GOT3 (cell line): ENCODE data around the gene PDE3B.
"Not testable (repeated sequence)": the region's sequence is repeated elsewhere in the genome, so short reads cannot be mapped to it uniquely, and the experiment has no call there.

Experiments used
- DNase-seq: peaks from one replicate; lab custom pipeline; 2025; ENCODE audit warnings: mixed read lengths; lab: John Stamatoyannopoulos, UW

Gene PDE3B

DNA sequence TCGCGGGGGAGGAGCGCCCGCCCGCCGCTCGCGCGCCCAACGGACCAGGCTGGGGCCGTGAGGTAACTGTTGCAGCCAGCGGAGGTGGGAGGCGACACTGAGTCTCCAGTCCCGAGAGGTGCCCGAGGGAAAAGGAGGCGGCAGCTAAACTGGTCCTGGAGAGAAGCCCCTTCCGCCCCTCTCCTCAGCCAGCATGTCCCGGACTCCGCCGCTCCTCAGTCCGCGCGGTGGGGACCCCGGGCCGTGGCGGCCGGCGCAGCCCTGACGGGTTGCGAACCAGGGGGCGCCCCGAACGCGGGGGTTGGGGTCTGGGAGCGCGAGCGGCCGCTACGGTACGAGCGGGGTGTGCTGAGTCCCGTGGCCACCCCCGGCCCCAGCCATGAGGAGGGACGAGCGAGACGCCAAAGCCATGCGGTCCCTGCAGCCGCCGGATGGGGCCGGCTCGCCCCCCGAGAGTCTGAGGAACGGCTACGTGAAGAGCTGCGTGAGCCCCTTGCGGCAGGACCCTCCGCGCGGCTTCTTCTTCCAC lies at the start of gene PDE3B:
Gene PDE3B (plus strand): TSS at position 108 of the 529 bp plus-strand sequence. CDS start 272 bp downstream, at position 380.
- no peak for DNase-seq

DNA sequence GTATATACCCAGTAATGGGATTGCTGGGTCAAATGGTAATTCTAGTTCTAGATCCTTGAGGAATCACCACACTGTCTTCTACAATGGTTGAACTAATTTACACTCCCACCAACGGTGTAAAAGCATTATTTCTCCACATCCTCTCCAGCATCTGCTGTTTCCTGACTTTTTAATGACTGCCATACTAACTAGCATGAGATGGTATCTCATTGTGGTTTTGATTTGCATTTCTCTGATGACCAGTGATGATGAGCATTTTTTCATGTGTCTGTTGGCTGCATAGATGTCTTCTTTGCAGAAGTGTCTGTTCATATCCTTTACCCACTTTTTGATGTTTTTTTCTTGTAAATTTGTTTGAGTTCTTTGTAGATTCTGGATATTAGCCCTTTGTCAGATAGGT lies 48.3 kb upstream of the PDE3B start:
- not testable (repeated sequence) for DNase-seq

DNA sequence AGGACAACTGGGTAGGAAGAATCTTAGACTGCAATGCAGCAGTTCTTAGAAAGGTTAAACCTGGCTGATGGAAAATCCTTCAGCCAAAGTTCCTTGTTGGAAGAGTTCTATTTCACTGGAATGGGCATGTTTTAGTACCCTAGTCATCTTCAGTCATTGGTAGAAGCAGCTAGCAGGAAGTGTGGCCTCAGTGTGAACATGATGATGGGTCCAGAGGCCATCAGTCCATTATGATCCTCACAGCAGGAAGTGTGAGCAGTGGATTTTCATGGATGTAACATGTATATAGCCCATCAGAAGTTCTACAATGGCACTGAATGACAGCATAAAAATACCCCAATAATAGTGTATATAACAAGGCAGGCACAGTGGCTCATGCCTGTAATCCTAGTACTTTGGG lies 35.9 kb upstream of the PDE3B start:
- no peak for DNase-seq

DNA sequence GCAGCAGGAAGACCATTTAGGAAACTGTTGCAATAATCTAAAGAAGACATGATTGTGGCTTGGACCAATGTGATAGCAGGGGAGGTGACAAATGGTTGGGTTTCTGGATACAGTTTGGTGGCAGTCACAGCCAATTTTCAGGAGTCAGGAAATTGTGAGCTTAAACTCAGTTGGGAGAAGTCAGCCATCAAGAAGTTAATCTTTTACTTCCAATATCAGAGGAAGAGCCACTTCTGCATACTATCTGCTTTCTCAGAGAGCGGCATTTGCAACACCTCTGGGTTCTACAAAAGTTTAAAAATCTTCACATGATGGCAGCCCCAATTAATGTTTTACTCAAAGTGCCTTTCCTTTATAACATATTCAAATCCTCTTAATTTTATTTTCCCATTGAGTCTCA lies 33.7 kb upstream of the PDE3B start:
- DNase-seq, result no peak

DNA sequence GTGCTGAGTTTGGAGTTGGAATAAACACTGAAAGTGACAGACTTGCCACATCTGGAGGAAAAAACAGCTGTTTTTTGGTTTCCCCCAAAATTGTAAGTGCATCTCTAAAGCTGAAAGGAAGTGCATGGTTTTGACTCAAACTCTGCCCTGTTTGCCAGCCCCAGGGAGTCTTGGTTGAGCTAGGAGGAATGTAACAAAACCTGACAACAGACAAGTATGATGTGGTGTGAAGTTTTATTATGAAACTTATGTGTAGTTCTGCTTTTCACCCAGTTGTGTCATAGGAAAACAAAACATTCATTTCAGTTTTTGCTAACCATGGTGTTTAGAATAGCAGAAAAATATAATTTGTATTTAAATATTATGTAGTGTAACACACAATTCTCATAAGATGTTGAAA lies 31.7 kb upstream of the PDE3B start:
- no peak for DNase-seq

DNA sequence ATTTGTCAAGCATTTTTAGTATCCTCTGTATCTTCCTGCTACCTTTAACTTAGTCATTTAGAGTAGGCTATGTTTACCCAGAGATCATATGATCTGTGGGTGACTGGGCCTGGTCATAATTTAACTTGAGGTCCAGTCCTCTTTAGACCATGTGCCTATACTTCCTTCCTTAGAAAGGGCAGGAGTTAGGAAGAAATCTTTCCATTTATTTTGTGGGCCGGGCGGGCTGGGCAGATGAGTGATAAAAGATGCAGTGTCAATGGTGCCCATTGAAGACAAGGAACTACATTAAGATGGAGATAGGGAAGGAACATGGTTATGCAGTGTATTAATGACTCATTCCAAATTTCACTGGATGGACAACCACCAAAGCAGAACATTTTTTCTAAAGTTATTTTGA lies 30.9 kb upstream of the PDE3B start:
- DNase-seq, result no peak

DNA sequence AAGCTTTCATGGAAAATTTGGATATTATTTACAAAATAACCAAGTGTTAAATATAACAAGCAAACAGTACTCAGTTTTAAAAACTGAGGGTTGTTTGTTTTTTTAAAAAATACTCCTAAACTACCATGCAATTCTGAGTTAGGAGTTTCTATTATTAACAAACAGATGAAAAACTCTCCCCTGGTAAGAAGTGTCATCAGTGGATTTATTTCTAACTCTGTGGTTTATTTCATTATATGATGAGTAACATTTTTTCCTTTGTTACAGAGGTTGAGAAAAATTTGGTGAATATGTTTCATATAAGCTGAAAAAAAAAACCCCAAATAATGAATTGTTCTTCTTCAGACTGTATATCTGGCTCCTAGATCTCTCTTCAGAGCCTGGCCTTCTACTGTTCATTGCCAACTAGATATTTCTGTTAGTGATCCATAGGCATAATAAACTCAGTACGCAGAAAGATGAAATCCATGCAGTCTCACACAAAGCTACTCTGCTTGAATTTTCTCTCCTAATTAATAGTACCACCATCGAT lies 29.4 kb upstream of the PDE3B start:
- DNase-seq, result no peak

DNA sequence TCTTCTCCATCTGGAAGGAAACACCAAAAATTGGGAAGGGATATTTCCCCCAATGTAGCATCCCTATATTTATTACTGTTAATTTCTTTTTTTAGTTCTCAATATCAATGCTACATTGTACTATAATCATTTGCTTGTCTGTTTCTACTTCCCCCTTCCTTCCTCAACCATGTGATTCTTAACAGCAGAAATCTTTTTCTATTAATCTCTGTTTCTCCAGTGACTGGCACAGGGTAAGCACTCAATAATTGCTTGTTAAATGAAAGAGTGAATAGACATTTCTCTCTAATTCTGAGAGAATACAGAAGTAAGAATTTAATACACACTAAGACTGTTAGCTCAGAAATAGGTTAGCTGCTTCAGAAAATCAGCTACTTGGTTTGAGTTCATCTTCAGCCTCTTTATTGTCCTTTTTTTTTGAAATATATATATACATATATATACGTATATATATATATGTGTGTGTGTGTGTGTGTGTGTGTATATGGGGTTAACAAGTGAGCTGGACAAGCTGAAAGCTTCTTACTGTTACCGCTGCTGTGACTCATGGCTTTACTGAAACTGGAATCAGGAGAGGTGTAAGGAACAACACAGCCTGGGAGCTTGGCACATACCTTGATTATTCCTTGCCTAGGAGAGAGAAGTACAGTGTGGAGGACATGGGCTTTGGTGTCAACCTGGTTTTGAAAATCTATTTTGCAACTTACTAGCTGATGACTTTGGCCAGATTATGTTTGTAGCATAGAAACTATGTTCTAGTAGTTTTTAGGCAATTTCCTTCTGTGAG lies 26.2 kb upstream of the PDE3B start:
- no peak for DNase-seq

DNA sequence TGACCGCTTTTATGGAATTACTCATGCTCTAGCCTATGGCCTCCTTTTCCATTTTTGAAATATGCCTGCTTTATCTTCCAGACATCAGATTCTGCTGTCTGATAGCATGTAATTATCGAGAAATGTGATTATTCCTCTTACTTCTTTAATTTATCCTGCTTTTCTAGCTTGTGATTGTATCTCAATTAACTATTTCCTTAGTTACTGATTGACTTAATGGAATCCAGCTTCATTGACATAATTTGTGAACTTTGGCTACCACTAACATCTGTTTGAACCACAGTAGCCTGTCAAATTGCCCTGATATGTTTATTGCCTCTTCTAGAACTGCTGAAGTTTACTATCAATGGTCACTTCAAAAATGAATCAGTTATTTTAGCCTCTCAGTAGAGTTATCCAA lies 25.5 kb upstream of the PDE3B start:
- DNase-seq, result no peak

DNA sequence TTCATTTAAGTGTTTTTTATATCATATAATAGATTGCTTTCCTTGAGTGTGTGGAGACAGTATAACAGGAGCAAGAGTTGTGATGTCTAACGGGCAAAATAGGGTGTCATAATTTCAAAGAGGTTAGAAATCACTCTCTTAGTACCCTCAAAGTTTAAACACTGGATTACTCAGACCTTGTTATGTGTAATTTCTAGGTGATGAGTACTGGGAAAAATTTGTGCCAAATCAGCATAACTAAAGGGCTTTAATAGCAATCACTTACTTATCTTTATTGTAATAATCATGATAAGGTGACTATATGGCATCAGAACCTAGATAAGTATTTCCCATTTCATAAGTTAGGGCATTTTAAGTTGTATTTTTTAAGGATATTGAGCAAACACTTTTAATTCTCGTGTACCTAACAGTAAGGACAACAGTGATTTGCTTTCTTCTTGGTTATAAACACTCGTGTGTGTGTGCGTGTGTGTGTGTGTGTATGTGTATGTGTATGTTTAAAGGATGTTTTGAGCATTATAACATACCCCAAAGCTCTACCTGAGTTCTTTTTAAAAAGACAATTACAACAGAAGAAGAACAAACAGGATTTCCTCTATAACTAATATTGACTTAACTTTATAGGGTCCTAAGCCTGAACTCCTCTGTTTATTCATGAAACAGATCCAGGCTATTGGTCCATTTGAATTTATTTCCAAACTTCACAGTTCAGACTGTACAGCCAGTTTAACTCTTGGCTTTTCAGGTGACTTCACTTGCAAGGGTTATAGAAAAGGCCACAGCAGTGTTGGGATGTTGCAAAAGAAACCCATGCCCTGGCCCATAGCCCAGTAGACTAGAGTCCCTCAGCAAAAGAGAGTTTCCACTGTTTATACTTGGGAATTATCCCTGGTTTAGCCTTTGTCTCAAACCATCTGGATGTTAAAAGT lies 23.7 kb upstream of the PDE3B start:
- DNase-seq, result no peak

DNA sequence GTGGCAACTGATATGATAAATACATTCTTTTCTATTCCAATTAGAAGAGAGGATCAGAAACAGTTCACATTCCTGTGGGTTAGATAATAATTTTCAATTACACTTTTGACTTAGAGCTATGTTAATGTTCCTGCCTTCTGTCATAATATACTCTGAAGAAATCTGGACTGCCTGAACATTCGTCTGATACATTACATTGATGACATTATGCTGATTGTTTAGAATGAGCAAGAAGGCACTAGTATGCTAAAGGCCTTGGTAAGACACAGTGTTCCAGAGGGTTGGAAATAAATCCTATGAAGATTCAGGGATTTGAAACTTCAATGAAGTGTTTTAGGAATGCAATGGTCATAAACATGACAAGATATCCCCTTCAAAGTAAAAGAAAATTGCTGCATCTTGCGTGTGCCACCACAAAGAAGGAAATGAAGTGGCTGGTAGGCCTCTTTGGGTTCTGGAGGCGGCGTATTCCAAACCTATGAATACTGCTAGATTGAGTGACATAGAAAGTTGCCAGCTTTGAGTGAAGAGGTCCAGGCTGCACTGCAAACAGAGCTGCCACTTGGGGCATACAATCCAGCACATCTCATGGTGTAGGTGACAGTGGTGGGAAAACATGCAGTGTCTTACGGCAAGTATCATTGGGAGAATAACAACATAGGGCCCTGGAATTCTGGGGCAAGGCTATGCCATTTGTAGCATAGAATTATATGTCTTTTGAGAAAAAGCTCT lies 21.2 kb upstream of the PDE3B start:
- no peak for DNase-seq

DNA sequence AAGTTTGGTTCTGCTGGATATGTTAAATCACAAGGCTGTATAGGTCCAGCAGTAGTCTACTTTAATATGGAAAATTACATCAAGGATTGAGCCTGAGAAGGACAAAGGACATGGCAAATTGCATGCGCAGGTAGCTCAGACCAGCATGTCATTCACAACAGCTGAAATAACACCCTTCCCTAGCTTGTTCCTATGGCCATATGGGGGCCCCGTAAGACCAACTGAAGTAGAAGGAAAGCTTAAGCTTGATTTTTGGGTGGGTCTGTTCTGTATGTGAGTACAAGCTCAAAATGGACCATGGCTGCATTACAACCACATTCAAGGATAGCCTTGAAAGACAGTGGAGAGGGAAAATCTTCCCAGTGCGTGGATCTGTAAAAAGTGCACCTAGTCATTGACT lies 20.6 kb upstream of the PDE3B start:
- DNase-seq, result no peak

DNA sequence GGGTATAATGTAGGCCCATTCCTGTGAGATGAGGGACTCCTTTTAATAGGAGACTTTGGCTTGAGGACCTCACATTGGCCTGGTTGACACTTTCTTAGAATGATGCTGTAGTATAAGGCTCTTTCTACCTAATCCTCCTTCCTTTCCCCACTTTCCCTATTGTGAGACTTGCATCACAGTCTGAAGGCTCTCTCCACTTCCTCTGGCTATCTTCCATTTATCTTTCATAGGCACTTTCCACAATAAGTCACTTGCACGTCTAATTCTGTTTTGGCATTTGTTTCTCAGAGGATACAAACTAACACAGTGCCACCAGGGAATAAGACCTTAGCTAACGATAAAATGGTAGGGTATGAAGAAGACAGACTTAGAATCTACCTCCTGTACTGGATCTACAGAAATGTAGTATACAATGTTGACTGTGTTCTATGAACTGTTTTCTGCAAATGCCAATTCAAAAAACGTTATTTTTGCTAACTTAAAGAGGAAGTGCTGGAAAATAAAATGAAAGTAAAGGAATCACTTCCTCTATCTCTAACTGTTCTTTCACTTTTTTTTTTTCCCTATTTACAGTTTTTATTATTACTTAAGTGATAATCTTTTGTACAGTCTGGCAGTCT lies 17.9 kb upstream of the PDE3B start:
- DNase-seq, result no peak

DNA sequence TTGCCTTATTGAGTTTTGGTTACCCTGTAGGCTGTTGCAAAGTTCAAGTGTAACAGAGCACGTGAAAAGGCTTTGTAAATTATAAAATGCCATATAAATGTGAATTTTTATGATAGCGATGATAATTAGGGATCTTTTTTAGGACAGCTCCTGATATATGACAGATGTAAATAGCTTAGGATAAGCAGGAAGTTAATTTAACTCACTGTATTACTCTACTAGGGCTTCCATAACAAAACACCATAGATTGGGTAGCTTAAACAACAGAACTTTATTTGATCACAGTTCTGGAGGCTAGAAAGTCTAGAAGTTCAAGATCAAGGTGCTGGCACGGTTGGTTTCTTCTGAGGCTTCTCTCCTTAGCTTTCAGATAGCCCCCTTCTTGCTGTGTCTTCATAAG lies 17.0 kb upstream of the PDE3B start:
- DNase-seq, result no peak

DNA sequence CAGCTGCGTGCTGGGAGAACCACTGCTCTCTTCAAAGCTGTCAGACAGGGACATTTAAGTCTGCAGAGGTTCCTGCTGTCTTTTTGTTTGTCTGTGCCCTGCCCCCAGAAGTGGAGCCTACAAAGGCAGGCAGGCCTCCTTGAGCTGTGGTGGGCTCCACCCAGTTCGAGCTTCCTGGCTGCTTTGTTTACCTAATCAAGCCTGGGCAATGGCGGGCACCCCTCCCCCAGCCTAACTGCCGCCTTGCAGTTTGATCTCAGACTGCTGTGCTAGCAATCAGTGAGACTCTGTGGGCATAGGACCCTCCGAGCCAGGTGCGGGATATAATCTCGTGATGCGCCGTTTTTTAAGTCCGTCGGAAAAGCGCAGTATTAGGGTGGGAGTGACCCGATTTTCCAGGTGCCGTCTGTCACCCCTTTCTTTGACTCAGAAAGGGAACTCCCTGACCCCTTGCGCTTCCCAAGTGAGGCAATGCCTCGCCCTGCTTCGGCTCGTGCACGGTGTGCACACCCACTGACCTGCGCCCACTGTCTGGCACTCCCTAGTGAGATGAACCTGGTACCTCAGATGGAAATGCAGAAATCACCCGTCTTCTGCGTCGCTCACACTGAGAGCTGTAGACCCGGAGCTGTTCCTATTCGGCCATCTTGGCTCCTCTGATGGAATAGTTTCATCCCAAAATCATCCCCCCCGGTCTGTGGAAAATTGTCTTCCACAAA lies 9.9 kb upstream of the PDE3B start:
- not testable (repeated sequence) for DNase-seq

DNA sequence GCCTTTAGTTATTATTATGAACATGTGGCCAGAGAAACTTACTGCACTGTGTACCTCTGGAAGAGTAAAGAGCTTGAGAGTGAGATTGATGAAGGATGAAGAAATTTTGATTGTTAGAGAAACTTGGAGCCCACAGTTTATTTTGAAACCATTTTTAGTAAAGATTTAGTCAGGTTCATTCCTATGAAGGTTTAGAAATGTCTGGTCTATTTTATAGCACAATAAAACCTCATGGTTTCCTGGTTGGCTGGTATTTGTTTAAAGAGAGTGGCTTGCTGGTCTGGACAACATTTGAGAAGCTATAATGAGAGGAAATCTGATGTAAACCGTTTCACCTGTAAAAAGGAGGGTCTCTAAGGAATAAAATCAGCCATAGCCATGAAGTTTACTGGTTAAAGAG lies 8.8 kb upstream of the PDE3B start:
- no peak for DNase-seq

DNA sequence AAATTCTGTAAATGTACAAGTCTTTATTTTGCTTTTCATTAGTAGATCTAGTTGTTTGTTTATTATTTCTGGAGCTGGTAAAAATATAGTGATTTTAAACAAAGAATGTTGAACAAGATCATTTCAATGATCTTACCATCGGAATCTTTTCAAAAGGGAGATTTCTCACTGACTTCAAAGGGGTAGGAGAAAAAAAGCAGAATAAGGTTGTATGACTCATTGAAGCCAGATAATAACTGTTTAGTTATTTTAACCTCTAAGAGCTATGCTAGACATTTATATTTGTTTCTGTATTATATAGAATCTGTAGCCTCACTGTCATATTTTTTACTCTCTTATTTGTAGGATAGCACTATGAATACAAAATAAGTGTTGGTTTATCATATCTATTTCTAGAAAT lies 8.1 kb upstream of the PDE3B start:
- no peak for DNase-seq

DNA sequence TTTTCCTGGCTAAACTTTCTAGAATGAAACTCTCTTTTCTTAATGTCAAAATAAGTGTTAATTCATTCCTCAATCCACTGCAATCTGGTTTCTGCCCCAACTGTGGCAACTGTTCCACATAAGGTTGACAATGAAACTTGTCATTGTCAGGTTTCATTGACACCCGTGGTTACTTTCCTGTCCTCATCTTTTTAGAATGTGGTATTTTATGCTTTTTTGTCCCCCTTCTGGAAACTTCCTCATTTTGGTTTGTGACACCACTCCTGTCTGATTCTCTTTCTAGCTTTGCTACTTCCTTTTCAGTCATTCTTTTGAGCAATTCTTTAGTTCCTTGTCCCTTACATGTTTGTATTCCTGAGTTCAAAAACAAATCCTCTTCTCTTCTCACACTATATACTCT lies 7.5 kb upstream of the PDE3B start:
- DNase-seq, result no peak

DNA sequence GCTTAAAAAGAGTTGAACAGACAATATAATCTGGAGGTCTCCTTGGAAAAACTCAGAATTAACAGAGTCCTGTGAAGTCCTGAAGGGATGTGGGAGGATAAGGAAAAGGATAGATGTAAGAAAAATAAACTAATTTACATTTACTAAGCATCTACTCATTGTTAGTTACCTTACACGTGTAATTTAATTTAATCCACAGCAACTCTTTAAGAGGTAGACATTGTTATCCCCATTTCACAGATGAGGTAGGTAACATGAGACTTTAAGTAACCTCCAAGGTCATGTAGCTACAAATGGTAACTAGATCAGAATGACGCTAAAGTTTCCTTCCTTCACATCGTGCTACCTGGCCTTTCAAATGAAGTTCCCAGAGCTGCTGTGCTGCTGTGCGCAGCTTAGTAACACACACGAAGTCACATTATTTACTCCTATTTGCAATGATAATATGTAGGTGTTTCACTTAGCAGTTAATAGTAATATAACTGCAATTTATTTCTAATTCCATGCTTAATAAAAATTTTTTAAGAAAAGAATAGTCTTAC lies 5.7 kb upstream of the PDE3B start:
- DNase-seq, result no peak

DNA sequence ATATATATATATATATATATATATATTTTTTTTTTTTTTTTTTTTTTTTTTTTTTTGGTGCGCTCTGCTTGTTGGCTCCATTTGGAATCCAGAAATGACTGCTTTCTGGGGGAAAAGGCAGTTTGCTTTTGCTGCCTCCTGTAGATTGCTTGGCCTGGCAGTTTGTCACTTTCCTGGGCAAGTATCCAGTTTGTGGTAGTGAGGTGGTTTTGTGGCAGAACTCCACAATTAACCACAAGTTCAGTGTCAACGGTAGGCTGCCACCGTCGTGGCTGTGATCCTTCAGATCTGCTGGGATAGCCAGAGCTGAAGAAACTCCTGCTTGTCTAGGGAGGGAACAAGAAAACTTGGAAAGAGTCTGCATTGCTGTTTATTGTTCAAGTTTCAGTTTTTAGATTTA lies 5.0 kb upstream of the PDE3B start:
- DNase-seq, result no peak

DNA sequence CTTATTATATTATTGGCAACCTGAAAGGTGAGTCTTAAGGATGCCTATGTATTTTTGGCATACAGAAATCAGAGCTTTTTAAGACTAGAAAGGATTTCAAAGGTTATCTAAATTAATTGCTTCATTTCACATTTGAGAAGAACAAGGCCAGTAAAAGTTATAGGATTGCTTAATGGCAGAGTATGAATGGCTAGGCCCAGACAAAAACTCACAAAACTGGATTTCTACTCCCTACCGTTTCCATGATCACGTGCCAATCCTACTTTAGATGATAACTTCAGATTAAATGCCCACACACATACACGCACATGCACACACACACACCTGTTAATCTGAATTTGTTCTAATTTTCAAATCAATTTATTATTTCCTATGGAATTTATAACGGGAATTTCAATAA lies 1.8 kb upstream of the PDE3B start:
- DNase-seq, result no peak
